Effector CD4-positive, alpha-beta T cell (primary cell): Measurements from ENCODE around the gene PRRG1. TPM values are rescaled to one million over a fixed set of nuclear protein-coding genes. Genes with fewer than 3 reads are reported as not detected.
"Not testable (repeated sequence)": the region's sequence is repeated elsewhere in the genome, so short reads cannot be mapped to it uniquely, and the experiment has no call there.

Source experiments
- DNase-seq: peaks from one replicate; pipeline ENCODE4 v3.0.0-alpha.2; 2020
- total RNA-seq: gene quantifications from one replicate; lab custom pipeline; 2026; lab: John Stamatoyannopoulos, UW

PRRG1 gene
- not detected for total RNA-seq

DNA sequence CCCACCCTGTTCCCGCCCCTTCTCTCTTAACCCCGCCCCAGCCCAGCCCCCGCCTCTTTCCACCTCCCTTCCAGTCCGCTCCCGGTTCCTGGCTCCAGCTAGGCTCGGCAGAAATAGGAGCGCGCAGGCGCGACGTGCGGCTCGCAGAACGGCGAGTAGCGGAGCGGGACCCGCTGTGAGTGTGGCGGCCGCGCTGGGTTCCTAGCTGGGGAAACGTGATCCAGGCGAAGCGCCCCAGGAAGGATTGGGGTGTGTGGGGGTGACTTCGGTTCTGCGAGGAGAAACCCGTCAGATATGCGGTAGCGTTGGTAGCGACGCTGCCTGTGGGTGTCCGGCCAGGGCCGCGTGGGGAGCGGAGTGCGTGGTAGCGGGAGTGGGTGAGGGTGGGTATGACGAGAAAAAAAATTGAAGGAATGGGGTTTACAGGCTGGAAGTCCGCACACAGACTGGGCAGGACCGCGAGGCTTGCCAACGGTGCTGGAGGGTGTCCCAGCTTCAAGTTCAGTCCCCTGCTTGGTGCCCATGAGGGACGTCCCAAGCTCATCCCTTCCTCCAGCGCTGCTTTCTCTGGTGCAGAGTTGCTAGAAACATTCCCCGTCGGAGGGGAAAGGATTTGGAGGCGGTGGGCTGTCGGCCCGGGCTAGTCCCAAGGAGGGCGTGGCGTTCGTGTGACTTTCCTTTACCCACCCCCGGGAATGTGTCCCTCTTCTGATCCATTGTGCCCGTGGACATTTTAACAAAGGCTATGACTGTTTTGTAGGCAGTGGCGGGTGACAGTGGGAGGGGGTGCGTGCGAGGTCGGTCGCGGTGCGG is at the start of gene PRRG1:
Gene PRRG1 (plus strand): TSS at position 144 of the 813 bp plus-strand sequence. CDS start 56,886 bp downstream, outside the sequence.
- no peak for DNase-seq

DNA sequence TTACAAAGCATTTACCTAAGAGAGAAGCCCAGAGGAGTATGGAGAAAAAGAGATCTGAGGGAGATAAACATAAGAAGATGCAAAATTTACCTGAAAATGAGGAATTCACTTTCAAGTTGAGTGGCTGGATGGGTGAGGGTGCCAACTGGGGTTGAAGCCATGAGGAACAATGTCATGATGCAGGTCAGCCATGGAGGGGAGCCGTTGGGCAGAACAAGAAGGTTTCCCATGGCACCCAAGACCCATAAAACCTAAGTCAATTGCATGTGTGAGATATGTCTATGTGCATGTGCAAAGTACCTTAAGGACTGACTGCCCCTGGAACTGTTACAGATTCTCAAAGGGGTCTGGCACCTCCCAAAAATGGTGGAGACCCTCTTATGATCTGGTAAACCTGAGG is 46.6 kb upstream of the PRRG1 start:
- DNase-seq: no peak

DNA sequence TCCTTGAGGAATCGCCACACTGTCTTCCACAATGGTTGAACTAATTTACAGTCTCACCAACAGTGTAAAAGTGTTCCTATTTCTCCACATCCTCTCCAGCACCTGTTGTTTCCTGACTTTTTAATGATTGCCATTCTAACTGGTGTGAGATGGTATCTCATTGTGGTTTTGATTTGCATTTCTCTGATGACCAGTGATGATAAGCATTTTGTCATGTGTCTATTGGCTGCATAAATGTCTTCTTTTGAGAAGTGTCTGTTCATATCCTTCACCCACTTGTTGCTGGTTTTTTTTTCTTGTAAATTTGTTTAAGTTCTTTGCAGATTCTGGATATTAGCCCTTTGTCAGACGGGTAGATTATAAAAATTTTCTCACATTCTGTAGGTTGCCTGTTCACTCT is 43.9 kb upstream of the PRRG1 start:
- DNase-seq: not testable (repeated sequence)

DNA sequence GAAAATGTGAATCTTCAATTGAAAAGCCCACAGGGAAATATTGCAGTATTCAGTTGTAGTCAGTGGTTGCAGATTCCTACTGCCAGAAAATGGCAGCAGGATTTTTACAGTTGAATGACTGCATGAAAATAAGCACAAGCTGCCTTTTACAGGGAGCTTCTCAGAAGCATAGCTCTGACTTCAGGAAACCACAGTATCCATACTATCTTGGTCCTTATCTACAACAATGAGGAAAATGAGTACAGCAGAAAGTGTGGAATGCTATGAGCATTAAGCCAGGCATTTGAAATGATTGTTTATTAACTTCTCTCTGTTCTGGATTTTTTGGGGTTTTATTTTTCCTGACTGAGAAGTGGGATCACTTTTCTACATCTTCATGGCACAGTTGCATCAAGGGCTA is 34.6 kb upstream of the PRRG1 start:
- DNase-seq: no peak

DNA sequence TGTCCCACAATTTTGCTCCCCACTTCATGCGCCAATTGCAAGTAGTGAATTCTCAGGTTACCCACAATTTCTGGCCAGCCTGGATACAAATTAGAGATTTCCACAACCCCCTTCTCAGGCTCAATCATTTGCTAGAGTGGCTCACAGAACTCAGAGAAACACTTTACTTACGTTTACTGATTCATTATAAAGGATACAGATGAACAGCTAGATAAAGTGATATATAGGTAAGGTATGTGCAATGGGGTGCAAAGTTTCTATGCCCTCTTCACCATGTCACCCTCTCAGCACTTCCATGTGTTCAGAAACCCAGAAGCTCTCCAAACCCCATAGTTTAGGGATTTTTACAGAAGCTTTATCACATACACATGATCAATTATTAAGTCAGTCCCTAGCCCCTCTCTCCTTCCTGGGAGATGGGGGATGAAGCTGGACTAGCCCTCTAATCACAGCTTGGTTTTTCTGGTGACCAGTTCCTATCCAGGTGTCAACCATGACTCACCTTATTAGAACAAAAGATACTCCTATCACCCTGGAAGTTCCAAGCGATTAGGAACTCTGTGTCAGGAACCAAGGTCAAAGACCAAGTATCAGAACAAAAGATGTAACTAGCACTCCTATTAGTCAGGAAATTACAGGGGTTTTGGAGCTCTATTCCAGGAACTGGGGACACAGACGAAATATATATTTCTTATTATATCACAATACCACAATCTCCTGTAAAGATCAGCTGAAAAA is 33.5 kb upstream of the PRRG1 start:
- no peak for DNase-seq

- DNase-seq: no peak
Measured at GRCh38 chrX:37320541-37321203, 28.5 kb upstream of the PRRG1 start.

GRCh38 chrX:37330642-37331041 is 18.5 kb upstream of the PRRG1 start:
- no peak for DNase-seq

GRCh38 chrX:37331546-37331945 is 17.6 kb upstream of the PRRG1 start:
- DNase-seq: no peak

- DNase-seq: no peak
Measured at GRCh38 chrX:37332055-37332454, 17.1 kb upstream of the PRRG1 start.

DNA sequence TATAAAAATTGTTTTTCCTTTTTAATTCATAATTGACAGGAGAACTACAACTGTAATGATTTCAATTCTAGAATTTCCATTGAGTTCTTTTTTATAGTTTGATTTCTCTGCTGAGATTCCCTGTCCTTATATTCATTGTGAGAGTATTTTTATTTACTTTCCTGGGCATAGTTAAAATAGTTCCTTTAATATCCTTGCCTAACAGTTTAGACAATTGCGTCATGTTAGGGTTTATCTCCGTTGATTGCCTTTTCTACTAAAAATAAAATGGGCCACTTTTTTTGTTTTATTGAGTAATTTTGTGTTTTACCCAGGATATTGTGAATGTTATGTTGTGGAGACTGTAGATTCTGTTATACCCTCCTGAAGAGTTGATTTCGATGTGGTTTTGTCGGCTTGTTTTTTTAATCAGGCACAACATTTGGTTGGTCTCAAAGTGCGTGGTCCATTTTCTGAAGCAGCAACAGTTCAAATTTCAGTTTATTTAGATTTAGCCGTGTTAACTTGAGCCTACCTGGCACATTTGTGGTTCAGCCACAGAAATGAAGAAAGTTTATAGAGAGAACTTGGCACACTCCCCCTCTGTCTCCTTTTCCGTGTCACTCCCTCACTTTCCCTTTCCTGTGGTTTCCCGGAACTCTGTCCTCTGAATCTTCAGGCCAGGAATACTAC is 16.0 kb upstream of the PRRG1 start:
- DNase-seq: no peak

DNA sequence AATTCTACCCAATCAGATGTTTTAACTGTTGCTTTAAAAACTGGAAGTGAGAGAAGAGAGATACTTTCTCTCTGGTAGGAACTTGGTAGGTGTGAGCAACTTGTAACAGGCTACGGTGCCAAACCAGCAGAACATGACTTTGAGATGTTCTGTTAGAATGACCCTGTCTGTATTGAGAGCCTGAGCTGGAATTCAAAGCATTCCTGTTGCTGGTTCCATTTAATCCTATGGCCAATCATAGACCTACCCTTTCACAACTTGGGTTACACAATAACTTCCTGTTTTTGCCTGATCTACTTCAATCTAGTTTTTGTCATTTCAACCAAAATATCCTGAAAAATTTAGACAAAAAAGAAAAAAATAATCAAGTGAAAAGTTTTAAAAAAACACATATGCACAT is 1.7 kb upstream of the PRRG1 start:
- DNase-seq: no peak

GRCh38 chrX:37348231-37348970 is 763 bp upstream of the PRRG1 start:
- no peak for DNase-seq

DNA sequence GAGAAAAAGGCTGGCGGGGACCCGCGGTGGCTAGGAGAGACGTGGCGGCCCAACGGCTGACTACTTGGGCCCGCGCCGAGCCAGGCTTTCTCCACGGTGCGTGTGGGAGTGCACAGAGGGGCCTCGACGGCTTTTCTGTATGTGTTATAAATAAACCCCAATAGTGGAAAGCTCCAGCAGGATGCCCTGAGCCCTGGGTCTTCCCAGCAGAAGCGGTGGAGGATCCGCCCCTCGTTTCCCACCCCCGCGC is 268 bp upstream of the PRRG1 start:
- no peak for DNase-seq

DNA sequence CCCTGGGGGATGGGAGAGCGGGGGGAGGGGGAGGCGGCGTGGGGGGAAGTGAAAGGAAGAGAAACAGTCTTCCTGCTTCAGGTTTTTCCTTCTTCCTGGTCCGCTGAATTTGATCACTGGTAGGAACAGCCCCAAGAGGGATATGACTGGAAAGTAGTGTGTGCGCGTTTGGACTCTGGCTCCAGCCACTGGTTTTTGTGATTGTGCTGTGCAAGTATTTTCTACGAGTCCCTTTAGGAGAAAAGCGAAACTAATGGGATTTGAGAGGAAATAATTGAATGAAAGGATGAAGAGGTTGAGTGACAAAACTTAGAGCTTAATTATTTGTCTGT is 836 bp downstream of the PRRG1 start:
- DNase-seq: no peak

DNA sequence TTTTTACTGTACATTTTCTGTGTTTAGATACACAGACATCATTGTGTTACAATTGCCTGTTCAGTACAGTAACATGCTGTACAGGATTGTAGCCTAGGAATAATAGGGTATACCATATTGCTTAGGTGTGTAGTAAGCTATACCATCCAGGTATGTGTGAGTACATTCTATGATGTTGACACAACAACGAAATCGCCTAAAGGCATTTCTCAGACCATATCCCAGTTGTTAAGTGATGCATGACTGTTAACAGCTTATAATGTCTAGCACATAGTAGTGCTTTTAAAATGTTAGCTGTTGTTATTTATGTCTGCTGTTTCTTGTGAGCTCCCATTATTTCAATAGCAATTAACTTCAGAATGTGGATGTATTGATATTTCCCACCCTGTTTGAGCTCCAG is 4.5 kb downstream of the PRRG1 start:
- DNase-seq: no peak

DNA sequence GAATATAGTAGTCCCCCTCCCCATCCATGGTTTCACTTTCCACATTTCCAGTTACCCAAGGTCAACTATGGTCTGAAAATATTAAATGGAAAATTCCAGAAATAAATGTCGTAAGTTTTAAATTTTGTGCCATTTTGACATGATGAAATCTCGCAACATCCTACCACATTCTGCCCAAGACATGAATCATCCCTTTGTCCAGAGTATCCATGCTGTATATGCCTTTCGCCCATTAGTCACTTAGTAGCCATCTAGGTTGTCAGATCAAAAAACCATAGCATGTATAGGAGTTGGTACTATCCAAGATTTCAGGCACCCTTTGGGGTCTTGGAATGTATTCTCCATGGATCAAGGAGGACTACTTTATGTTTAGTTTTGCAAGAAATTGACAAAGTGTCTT is 8.3 kb downstream of the PRRG1 start:
- no peak for DNase-seq

DNA sequence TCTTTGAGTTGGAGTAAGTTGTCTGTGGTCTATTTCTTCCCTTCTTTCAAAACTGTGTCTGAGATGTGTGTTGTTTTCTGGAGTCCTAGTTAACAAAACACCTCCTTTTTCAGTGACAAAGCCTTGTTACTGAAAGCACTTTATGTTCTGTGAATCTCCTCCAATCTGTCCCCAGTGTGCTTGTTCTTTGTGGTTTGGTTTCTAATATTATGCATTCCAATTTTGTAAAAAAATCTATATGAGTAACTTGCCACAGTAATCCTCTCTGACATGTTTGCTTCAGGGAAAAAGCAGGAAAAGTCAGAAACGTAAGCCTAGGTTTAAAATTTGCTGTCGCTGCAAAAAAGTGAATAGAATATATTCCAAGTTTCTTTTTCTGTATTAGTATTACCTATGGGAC is 12.4 kb downstream of the PRRG1 start:
- no peak for DNase-seq

- DNase-seq: no peak
Measured at GRCh38 chrX:37364666-37365065, 15.5 kb downstream of the PRRG1 start.

- no peak for DNase-seq
Measured at GRCh38 chrX:37367946-37368345, 18.8 kb downstream of the PRRG1 start.

GRCh38 chrX:37370499-37371141 is 21.5 kb downstream of the PRRG1 start:
- no peak for DNase-seq

GRCh38 chrX:37371578-37371991 is 22.4 kb downstream of the PRRG1 start:
- no peak for DNase-seq

- DNase-seq: no peak
Measured at GRCh38 chrX:37378404-37378803, 29.2 kb downstream of the PRRG1 start.
